ENCODE results near the gene FOXJ1. TPM values are rescaled to one million over a fixed set of nuclear protein-coding genes. Genes with fewer than 3 reads are reported as not detected.

Gene FOXJ1
- total RNA-seq, 1 donor from 2014 or later, result 19.0 TPM

DNA sequence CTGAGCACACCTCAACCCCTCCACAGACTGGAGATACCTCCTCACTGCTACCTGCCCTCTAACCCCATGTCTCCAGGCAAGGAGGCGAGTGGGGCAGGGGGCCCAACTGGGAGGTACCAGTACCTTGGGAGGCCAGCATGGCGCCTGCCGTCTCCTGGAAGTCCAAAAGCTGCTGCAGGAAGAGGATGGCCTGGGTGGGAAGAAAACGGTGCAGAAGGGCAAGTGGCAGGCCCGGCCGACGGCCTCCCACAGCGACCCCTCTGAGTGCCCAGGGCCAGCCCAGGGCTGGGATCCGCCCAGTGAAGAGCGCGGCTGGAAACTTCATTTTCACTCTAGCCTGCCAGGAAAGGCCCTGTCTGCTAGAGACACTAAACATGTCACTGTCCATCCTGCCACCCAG, 53.5 kb downstream of the FOXJ1 start:
- Mint-ChIP-seq H3K4me1 (ENCODE audit: low read depth) (peaks cover 13% of the 10 kb centered on the region), H3K4me3 (ENCODE audit: low read depth) (no peak overlapping the region), H3K9me3 (ENCODE audit: low read depth) (no peaks in the 10 kb centered on the region), H3K27ac (no peak overlapping the region), H3K27me3 (no peaks in the 10 kb centered on the region), H3K36me3 (ENCODE audit: insufficient read depth) (peaks cover 15% of the 10 kb centered on the region)
- DNase-seq (ENCODE audit: low spot score, unreplicated experiment), result no peak
- TF ChIP-seq CTCF (IDR thresholded peaks at IDR 0.05; ENCODE audit: unreplicated experiment), result no peak

- Mint-ChIP-seq H3K27ac (no peak overlapping the region), H3K9me3 (ENCODE audit: low read depth) (no peaks in the 10 kb centered on the region), H3K4me3 (ENCODE audit: low read depth) (no peak overlapping the region), H3K4me1 (ENCODE audit: low read depth) (peaks cover 14% of the 10 kb centered on the region), H3K36me3 (ENCODE audit: insufficient read depth) (peaks cover 15% of the 10 kb centered on the region), H3K27me3 (no peaks in the 10 kb centered on the region)
- DNase-seq (ENCODE audit: low spot score, unreplicated experiment), result no peak
- no peak for TF ChIP-seq CTCF (IDR thresholded peaks at IDR 0.05; ENCODE audit: unreplicated experiment)
Measured at GRCh38 chr17:76086384-76086783, 54.7 kb downstream of the FOXJ1 start.

Small RNAs within 50 kb of the gene (microRNA-seq; reads per million reads assigned to microRNA genes)
- gene MIR6868 (ENCODE audit: borderline number of aligned reads, unreplicated experiment), result 21.5 reads per million, percentile 31 among the genes with 10 or more reads in this experiment

Other genes with a start within 250 kb of the FOXJ1 start
- 13.9 and 17.1 TPM in 2 replicates for gene TRIM65, start 244.3 kb downstream of the FOXJ1 start, total RNA-seq
- 82.7 and 94.0 TPM in 2 replicates for gene MRPL38, start 236.4 kb downstream of the FOXJ1 start, total RNA-seq
- 24.8 and 29.9 TPM in 2 replicates for gene FBF1, start 200.2 kb downstream of the FOXJ1 start, total RNA-seq
- 54.6 and 54.7 TPM in 2 replicates for gene ACOX1, start 162.1 kb downstream of the FOXJ1 start, total RNA-seq
- 19.8 and 23.9 TPM in 2 replicates for gene TEN1, start 162.0 kb downstream of the FOXJ1 start, total RNA-seq
- 17.0 and 21.6 TPM in 2 replicates for gene CDK3, start 140.4 kb downstream of the FOXJ1 start, total RNA-seq
- 0.05 TPM in 1 of 2 replicates, not detected in the other for gene EVPL, start 113.9 kb downstream of the FOXJ1 start, total RNA-seq
- gene SRP68, start 68.7 kb downstream of the FOXJ1 start, total RNA-seq, result 74.9 and 79.4 TPM in 2 replicates
- 1.0 and 1.1 TPM in 2 replicates for gene GALR2, start 66.5 kb downstream of the FOXJ1 start, total RNA-seq
- 0.36 and 0.96 TPM in 2 replicates for gene ZACN, start 62.1 kb downstream of the FOXJ1 start, total RNA-seq
- 354 and 364 TPM in 2 replicates for gene EXOC7, start 37.5 kb downstream of the FOXJ1 start, total RNA-seq
- gene RNF157, start 99.2 kb upstream of the FOXJ1 start, total RNA-seq, result 43.5 and 45.9 TPM in 2 replicates
- gene UBALD2, start 124.1 kb upstream of the FOXJ1 start, total RNA-seq, result 31.2 and 36.3 TPM in 2 replicates
- gene QRICH2, start 167.0 kb upstream of the FOXJ1 start, total RNA-seq, result 16.0 and 18.5 TPM in 2 replicates
- gene PRPSAP1, start 212.7 kb upstream of the FOXJ1 start, total RNA-seq, result 89.6 and 90.3 TPM in 2 replicates
- 12.8 and 13.9 TPM in 2 replicates for gene SPHK1, start 243.4 kb upstream of the FOXJ1 start, total RNA-seq

Measured in progenitor cell of endocrine pancreas (in vitro differentiated cells).